Measurements from ENCODE around the gene MFSD12. TPM values are rescaled to one million over a fixed set of nuclear protein-coding genes. Genes with fewer than 3 reads are reported as not detected.

The MFSD12 gene
- total RNA-seq, 2 experiments from 2014 or later, result 78.8 to 79.4 TPM

- Histone ChIP-seq H3K36me3 (ENCODE audit: insufficient read depth, low read length) (no peaks in the 10 kb centered on the region; the same call in 1 of the 2 replicates), H3K79me2 (ENCODE audit: insufficient read depth, low read depth, low read length) (peaks cover 41% of the 10 kb centered on the region; the same call in 1 of the 2 replicates), H3K27ac (ENCODE audit: low read depth, low read length, poor library complexity, severe bottlenecking) (peak overlapping the region; percentile 21), H3K4me1 (ENCODE audit: insufficient read depth, low read length, poor library complexity, severe bottlenecking) (peaks cover 78% of the 10 kb centered on the region), H3K9me3 (ENCODE audit: low read length) (no peaks in the 10 kb centered on the region), H2AFZ (ENCODE audit: low read length) (no peak overlapping the region), H3K4me3 (ENCODE audit: low read depth, low read length, poor library complexity, severe bottlenecking) (peak overlapping the region; percentile 72), H3K4me2 (ENCODE audit: low read length) (peak overlapping the region; percentile 70), H4K20me1 (ENCODE audit: insufficient read depth, low read length) (0 out of 2 replicates have a peak, but pooled peaks cover 4% of the 10 kb centered on the region), H3K9me2 (ENCODE audit: insufficient read depth, low read length) (no peaks in the 10 kb centered on the region)
- ChIA-PET CTCF (ENCODE audit: unreplicated experiment) (interaction anchor here (0.9 kb wide), 1 partner anchor 12 kb away, joined by 3 read pairs; no protein-coding TSS in a partner anchor), POLR2A (interaction anchor here (0.6 to 1.6 kb wide), 5 partner anchors 17 to 1144 kb away, joined by 3 to 5 read pairs (median 4); no protein-coding TSS in a partner anchor)
- intact Hi-C loops (cut with micrococcal nuclease; ENCODE audit: unreplicated experiment), result loop anchor here (1.0 kb wide), 1 partner anchor 15 kb away; the partner anchor contains the start of gene HMG20B
- TF ChIP-seq CTCF (conservative IDR thresholded peaks at IDR 0.05; ENCODE audit: low read length), result 0 out of 2 replicates have a peak, but pooled peaks have one; percentile 28
- no peak for TF ChIP-seq EZH2phosphoT487 (IDR thresholded peaks at IDR 0.05; ENCODE audit: borderline replicate concordance, low read depth, low read length)
- no TSS peak for BruUV-seq (replicated peaks)
- DNase-seq (ENCODE audit: low spot score), result peak; percentile 65
Measured at GRCh38 chr19:3556978-3557460, 367 bp downstream of the MFSD12 start.

GRCh38 chr19:3556423-3556977 lies 886 bp downstream of the MFSD12 start:
- no peak overlapping the region for H2AFZ ChIP-seq (ENCODE audit: low read length)
- peak overlapping the region; percentile 72 for H3K4me3 ChIP-seq (ENCODE audit: low read depth, low read length, poor library complexity, severe bottlenecking)
- no TSS peak for BruUV-seq (replicated peaks)
- intact Hi-C loops (cut with micrococcal nuclease; ENCODE audit: unreplicated experiment), result no loop called here
- TF ChIP-seq CTCF (conservative IDR thresholded peaks at IDR 0.05; ENCODE audit: low read length) (no peak), EZH2phosphoT487 (IDR thresholded peaks at IDR 0.05; ENCODE audit: borderline replicate concordance, low read depth, low read length) (no peak)
- H3K79me2 ChIP-seq (ENCODE audit: insufficient read depth, low read depth, low read length), result peaks cover 41% of the 10 kb centered on the region; the same call in 1 of the 2 replicates
- CTCF ChIA-PET (ENCODE audit: unreplicated experiment), result interaction anchor here (0.9 kb wide), 1 partner anchor 12 kb away, joined by 3 read pairs; no protein-coding TSS in a partner anchor
- DNase-seq (ENCODE audit: low spot score), result no peak
- H3K36me3 ChIP-seq (ENCODE audit: insufficient read depth, low read length), result no peaks in the 10 kb centered on the region; the same call in 1 of the 2 replicates
- H3K4me1 ChIP-seq (ENCODE audit: insufficient read depth, low read length, poor library complexity, severe bottlenecking), result peaks cover 78% of the 10 kb centered on the region
- H4K20me1 ChIP-seq (ENCODE audit: insufficient read depth, low read length), result 0 out of 2 replicates have a peak, but pooled peaks cover 4% of the 10 kb centered on the region
- peak overlapping the region; percentile 21 for H3K27ac ChIP-seq (ENCODE audit: low read depth, low read length, poor library complexity, severe bottlenecking)
- POLR2A ChIA-PET, result interaction anchor here (0.6 to 1.6 kb wide), 5 partner anchors 17 to 1145 kb away, joined by 3 to 5 read pairs (median 4); no protein-coding TSS in a partner anchor
- peak overlapping the region; percentile 70 for H3K4me2 ChIP-seq (ENCODE audit: low read length)
- no peaks in the 10 kb centered on the region for H3K9me3 ChIP-seq (ENCODE audit: low read length)
- no peaks in the 10 kb centered on the region for H3K9me2 ChIP-seq (ENCODE audit: insufficient read depth, low read length)
